Measurements from ENCODE around the gene TMEM187. TPM values are rescaled to one million over a fixed set of nuclear protein-coding genes. Genes with fewer than 3 reads are reported as not detected.

TMEM187 gene
- total RNA-seq, 4 donors from 2014 or later, result 1.9 to 9.0 (median 4.5) TPM

DNA sequence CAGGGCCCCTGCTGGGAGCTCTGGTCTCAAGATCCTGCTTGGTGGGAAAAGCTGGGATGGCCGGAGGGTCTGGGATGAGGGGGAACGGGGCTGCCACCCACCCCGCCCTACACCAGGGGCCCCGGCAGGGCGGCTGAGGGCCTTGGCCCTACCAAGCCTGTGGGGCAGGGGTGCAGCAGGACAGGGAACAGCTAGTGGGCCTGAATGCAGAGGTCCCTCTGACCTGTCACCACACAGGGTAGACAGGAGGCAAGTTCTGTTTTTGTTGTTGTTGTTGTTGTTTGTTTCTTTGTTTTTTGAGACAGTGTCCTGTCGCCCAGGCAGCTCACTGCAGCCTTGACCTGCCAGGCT is 27.8 kb upstream of the TMEM187 start:
- DNase-seq (ENCODE audit: low spot score) (no peak), ATAC-seq (ENCODE audit: low FRiP score) (no peak)
- TF ChIP-seq, protein P1, sequence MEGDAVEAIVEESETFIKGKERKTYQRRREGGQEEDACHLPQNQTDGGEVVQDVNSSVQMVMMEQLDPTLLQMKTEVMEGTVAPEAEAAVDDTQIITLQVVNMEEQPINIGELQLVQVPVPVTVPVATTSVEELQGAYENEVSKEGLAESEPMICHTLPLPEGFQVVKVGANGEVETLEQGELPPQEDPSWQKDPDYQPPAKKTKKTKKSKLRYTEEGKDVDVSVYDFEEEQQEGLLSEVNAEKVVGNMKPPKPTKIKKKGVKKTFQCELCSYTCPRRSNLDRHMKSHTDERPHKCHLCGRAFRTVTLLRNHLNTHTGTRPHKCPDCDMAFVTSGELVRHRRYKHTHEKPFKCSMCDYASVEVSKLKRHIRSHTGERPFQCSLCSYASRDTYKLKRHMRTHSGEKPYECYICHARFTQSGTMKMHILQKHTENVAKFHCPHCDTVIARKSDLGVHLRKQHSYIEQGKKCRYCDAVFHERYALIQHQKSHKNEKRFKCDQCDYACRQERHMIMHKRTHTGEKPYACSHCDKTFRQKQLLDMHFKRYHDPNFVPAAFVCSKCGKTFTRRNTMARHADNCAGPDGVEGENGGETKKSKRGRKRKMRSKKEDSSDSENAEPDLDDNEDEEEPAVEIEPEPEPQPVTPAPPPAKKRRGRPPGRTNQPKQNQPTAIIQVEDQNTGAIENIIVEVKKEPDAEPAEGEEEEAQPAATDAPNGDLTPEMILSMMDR (IDR thresholded peaks at IDR 0.05), result no peak

DNA sequence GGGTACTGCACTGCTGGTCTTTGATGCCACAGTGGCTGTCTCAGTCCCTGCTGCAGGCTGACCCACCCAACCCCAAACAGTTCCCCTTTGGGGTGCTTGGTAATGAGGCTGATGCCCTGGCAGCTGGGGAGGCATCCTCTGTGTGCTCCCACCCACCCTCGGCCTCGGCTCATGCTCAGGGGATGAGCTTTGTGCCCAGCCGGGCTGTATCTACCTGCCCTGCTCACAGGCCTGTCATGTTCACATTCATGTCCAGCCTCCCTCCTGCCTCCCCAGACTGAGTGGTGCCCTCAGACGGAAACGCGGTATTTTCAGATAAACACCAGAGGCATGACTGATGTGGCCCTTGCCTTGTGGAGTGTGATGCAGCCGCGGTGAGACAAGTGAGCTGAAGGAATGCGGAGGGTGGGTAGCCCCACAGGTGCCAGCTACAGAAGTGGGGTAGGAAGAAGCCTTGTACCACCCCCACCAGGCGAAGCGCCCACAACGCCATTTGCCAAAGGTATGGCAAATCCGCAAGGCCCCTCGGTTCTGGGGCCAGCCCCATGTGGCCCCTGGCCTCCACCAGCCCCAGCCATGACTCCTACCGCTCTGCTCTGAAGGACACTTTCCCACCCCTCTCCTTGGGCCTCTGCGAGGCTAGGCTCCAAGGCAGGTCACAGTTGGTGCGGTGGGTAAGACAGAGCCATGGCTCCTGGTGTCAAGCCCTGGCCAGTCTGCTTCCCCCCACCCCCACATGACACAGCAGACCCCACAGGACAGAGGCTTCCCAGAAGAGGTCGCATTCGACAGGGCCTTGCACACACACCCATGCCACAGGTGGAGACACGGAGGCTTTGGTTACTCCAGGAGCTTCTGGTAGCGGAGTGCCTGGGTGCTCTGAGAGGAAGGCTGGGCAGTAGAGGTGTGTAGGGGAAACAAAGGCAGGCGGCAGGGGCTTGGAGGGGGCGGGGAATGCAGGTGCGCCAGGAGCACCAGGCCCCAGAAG is 26.3 kb upstream of the TMEM187 start:
- no peak for ATAC-seq (ENCODE audit: low FRiP score)
- TF ChIP-seq, protein P1 (IDR thresholded peaks at IDR 0.05), result no peak
- DNase-seq (ENCODE audit: low spot score), result no peak

DNA sequence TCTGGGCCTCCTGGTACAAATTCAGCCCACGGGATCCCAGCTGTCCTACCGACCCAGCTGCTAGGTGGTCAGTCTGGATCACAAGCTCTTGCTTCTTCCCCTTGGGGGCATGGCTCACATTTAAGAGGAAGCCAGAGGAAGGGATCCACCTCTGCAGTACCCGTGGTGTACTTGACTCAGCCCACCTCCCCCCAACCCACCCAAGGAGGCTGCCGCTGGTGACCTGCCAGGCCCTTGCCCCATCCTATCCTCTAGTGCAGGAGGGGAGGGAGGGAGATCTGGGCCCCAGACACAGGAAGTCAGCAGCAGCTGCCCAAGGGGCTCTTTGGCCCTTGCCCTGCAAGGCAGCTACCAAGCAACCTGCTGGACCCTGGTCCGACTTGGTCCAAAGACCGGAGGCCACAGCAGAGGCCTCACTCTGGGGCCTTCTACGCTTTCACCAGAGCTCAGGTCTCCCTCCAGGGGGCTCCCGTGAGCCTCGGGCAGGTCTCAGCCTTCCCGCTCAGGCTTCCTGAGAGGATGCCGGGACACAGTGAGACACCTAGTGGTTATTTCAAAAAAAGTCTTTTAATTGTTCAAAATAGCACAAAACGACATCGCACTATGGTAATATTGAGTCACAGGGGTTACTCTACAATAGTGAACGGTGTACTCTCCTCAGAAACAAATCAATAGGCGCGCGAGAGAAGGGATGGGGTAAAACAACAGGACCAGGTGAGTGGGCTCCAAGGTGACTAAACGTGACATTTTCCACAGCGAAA is 25.4 kb upstream of the TMEM187 start:
- TF ChIP-seq, protein P1 (IDR thresholded peaks at IDR 0.05), result no peak
- ATAC-seq (ENCODE audit: low FRiP score), result peak; percentile 59
- DNase-seq (ENCODE audit: low spot score), result no peak

DNA sequence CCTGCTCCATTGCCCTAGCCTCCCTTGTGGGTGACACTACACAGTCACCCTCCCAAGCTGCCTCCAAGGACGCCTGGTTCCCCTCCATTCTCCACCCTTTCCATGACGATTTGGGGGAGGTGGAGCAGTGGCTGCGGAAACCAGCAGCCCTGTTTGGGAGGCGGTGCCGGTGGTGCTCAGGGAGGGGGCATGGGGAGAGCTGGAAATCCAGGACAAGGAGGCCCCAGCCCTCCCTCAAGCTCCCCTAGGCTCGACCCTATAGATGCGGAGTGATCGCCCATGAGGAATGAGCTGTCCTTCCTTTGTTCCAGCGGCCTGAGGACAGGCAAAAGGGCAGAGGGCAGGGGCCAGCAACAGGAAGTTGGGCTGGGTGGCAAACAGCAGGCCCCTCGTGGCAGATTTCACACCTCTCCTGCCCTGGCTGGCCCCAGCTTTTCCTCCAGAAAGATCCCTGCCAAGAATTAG is 24.5 kb upstream of the TMEM187 start:
- ATAC-seq (ENCODE audit: low FRiP score), result no peak

DNA sequence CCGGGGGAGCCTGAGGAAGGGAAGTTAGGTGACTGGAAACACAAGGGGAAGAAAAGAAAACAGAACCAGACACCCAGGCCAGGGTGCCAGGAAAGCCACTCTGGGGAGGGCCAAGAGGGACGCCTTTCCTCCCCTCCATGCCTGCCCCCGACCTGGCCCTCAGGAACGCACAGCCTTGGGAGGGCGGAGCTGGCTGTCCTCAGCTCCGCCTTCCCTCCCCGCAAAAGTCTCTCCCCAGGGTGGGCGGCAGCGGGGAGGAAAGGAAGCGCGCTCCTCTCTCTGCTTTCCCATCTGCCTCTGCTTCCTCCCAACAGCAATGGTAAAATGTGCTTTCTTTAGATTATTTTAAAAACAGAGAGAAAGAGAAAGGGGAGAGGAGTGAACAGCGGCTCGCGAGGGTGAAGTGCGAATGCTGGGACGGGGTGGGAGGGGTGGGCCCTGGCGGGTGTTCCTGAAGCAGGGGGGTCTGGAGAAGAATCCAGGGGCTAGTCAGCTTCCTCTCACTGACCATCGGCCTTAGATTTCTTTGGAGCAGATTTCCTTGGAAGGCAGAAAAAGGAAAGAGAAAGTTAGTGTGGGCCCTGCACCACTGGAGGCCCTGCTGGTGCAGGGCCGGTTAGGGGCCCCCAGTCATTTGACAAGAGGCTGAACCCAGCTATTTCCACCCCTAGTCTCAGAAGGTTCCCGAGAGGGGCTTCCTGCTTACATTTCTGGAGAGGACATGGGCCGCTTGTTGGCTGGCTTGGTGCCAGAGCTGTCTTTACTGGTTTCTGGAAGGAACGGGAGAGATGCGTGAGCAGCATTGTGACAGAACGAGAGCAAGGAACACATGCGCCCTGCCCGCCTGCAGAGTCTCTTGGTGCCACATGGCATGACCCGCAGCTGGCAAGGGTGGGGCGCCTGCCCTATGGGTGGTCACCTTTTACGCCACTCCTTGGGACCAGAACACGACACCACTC is 23.4 kb upstream of the TMEM187 start:
- no peak for DNase-seq (ENCODE audit: low spot score)
- no peak for ATAC-seq (ENCODE audit: low FRiP score)
- TF ChIP-seq, protein P1 (IDR thresholded peaks at IDR 0.05), result no peak

More for the DNA sequence above, 24.5 kb upstream of the TMEM187 start:
- TF ChIP-seq, protein P1 (IDR thresholded peaks at IDR 0.05), result no peak
- no peak for DNase-seq (ENCODE audit: low spot score)

DNA sequence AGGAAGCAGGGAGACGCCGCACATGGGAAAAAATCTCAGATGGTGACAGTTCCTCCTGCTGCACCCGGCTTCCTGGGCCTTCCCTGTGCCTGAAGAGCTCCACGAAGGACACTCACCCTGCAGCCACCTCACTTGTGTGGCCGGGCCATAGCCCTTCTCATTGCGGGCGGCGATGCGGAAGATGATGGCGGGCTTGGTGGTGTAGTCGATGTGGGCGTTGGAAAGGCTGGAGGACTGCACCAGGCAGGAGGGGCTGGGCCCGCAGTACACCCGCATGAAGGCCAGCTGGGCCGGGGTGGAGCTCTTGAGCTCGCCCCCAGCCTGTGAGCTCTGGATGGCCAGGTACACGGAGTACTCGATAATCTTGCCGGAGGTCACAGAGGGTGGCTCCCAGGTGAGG is 22.4 kb upstream of the TMEM187 start:
- TF ChIP-seq, protein P1 (IDR thresholded peaks at IDR 0.05), result no peak

More for the DNA sequence above, 22.4 kb upstream of the TMEM187 start:
- DNase-seq (ENCODE audit: low spot score), result no peak
- ATAC-seq (ENCODE audit: low FRiP score), result no peak

All from omental fat pad (tissue), 4 donors.